HCT116 (cell line): ENCODE measurements around the gene TMEM52. TPM values are rescaled to one million over a fixed set of nuclear protein-coding genes. Genes with fewer than 3 reads are reported as not detected.

Experiments
- ATAC-seq: fragments of 200-7000 bp; cut with Tn5 transposase; 2 replicates; pipeline ENCODE4 v1.9.1; 2020; ENCODE audit warnings: mild to moderate bottlenecking, moderate library complexity
- BruUV-seq: library from RNA; stranded (reverse); fragments of 400-500 nt; replicated peaks from 2 replicates; lab custom pipeline; 2021; lab: Mats Ljungman, UMichigan
- CTCF ChIA-PET: fragments of 300-600 bp; sonication (Branson Sonifier 250); formaldehyde crosslinking; loops from one replicate; lab custom pipeline; 2021; ENCODE audit warnings: antibody characterized with exemption; lab: Charles Lee
- POLR2A ChIA-PET: fragments of 300-600, 350-600 bp; sonication (Branson Sonifier 250); formaldehyde crosslinking; loops from one replicate; lab custom pipeline; 2021; ENCODE audit warnings: antibody characterized with exemption; lab: Charles Lee
- RAD21 ChIA-PET, 2 experiments: fragments of 300-600 bp; sonication (Branson Sonifier 250); formaldehyde crosslinking; loops; one replicate each; lab custom pipeline; 2023; ENCODE audit warnings: low total read pairs in 2 of 2; ENCODE audit not compliant: uncharacterized antibody in 2 of 2, unreplicated experiment in 2 of 2, low non-redundant PET in 1 of 2; lab: Charles Lee
- DNase-seq: peaks from one replicate; pipeline ENCODE4 v3.0.0-alpha.2; 2010; ENCODE audit warnings: low read depth, low spot score
- H2AFZ ChIP-seq: fragments of 200-600 bp; shearing (Covaris generic), sonication (generic); 2 replicates; pipeline ENCODE4 v1.6.1; 2017; ENCODE audit warnings: low read depth, mixed run types, mixed read lengths, antibody characterized with exemption, low read length; ENCODE audit not compliant: poor library complexity, severe bottlenecking
- H3K27ac ChIP-seq: 2 replicates; pipeline ENCODE4 v1.5.1; 2012; ENCODE audit warnings: low read depth, low read length
- H3K27me3 ChIP-seq: fragments of 200-600 bp; sonication (generic); 2 replicates; pipeline ENCODE4 v1.6.1; 2016; ENCODE audit warnings: mixed run types, low read length, mixed read lengths; ENCODE audit not compliant: insufficient read depth
- H3K36me3 ChIP-seq, 2 experiments: fragments of 200-500 bp in 1 of 2; fragments of 200-600 bp in 1 of 2; sonication (Bioruptor generic) in 1 of 2; sonication (generic) in 1 of 2; 2 replicates each; pipeline versions ENCODE4 v1.5.1 to v1.6.1; 2014 to 2016; ENCODE audit warnings: low read length in 2 of 2, inconsistent platforms in 1 of 2, mixed read lengths in 1 of 2, mixed run types in 1 of 2; ENCODE audit not compliant: insufficient read depth in 2 of 2, control insufficient read depth in 1 of 2
- H3K4me1 ChIP-seq, 2 experiments: fragments of 200-600 bp in 1 of 2; sonication (generic) in 1 of 2; 2 replicates each; pipeline versions ENCODE4 v1.5.1 to v1.6.1; 2012 to 2017; ENCODE audit warnings: low read length in 2 of 2, inconsistent platforms in 1 of 2, mild to moderate bottlenecking in 1 of 2, mixed read lengths in 1 of 2, mixed run types in 1 of 2, moderate library complexity in 1 of 2; ENCODE audit not compliant: insufficient read depth in 2 of 2, control insufficient read depth in 1 of 2
- H3K4me2 ChIP-seq: fragments of 200-600 bp; sonication (generic); 2 replicates; pipeline ENCODE4 v1.6.1; 2017; ENCODE audit warnings: mixed run types, low read length, mixed read lengths
- H3K4me3 ChIP-seq, 2 experiments: fragments of 200-600 bp in 1 of 2; sonication (generic) in 1 of 2; replicated peaks in 1 of 2; 2 replicates each; pipeline ENCODE4 v1.5.1; 2011 to 2016; ENCODE audit warnings: low read length in 2 of 2, control low read depth in 1 of 2, low read depth in 1 of 2, mild to moderate bottlenecking in 1 of 2, mixed read lengths in 1 of 2, mixed run types in 1 of 2
- H3K79me2 ChIP-seq: fragments of 200-600 bp; sonication (generic); 2 replicates; pipeline ENCODE4 v1.6.1; 2017; ENCODE audit warnings: mild to moderate bottlenecking, mixed run types, low read length, moderate library complexity, mixed read lengths; ENCODE audit not compliant: insufficient read depth
- H3K9ac ChIP-seq: fragments of 200-600 bp; sonication (generic); 2 replicates; pipeline ENCODE4 v1.6.1; 2016; ENCODE audit warnings: low read length, mixed read lengths
- H3K9me2 ChIP-seq: fragments of 200-600 bp; sonication (generic), shearing (Covaris generic); 2 replicates; pipeline ENCODE4 v1.6.1; 2017; ENCODE audit warnings: mixed run types, mild to moderate bottlenecking, moderate library complexity; ENCODE audit not compliant: insufficient read depth
- H3K9me3 ChIP-seq, 2 experiments: fragments of 200-500 bp in 1 of 2; fragments of 200-600 bp in 1 of 2; sonication (Bioruptor generic) in 1 of 2; sonication (generic) in 1 of 2; 2 replicates each; pipeline ENCODE4 v1.6.1; 2014 to 2017; ENCODE audit warnings: low read length in 2 of 2, mixed read lengths in 2 of 2, inconsistent platforms in 1 of 2, low read depth in 1 of 2, mild to moderate bottlenecking in 1 of 2, mixed run types in 1 of 2, moderate library complexity in 1 of 2; ENCODE audit not compliant: control insufficient read depth in 1 of 2, insufficient read depth in 1 of 2
- H4K20me1 ChIP-seq: fragments of 200-600 bp; sonication (generic), shearing (Covaris generic); 2 replicates; pipeline ENCODE4 v1.6.1; 2017; ENCODE audit warnings: mixed run types, mild to moderate bottlenecking, moderate library complexity; ENCODE audit not compliant: insufficient read depth
- ATF3 ChIP-seq: IDR thresholded peaks from 2 replicates; pipeline ENCODE4 v1.6.1; 2012
- CBX3 ChIP-seq: IDR thresholded peaks from 2 replicates; pipeline ENCODE4 v1.6.1; 2012; ENCODE audit warnings: low read depth
- EGR1 ChIP-seq: IDR thresholded peaks from 2 replicates; pipeline ENCODE4 v1.6.1; 2012; ENCODE audit warnings: low read depth
- JUND ChIP-seq: IDR thresholded peaks from 2 replicates; pipeline ENCODE4 v1.6.1; 2012
- POLR2AphosphoS5 ChIP-seq: IDR thresholded peaks from 2 replicates; pipeline ENCODE4 v1.6.1; 2011; ENCODE audit warnings: mild to moderate bottlenecking, low read depth, low read length, moderate library complexity
- RAD21 ChIP-seq: IDR thresholded peaks from 2 replicates; pipeline ENCODE4 v1.6.1; 2012; ENCODE audit warnings: low read depth, mild to moderate bottlenecking
- SIN3A ChIP-seq: IDR thresholded peaks from 2 replicates; pipeline ENCODE4 v1.6.1; 2012; ENCODE audit warnings: low read depth
- ZFX ChIP-seq: fragments of 450-650 bp; IDR thresholded peaks from 2 replicates; pipeline ENCODE4 v1.6.1; 2017
- intact Hi-C: fragments of 100-400 bp; cut with micrococcal nuclease; formaldehyde crosslinking; loops from 2 replicates; pipeline ENCODE4 v1.10.0; 2022
- total RNA-seq: library from RNA; stranded (reverse); gene quantifications from one replicate; pipeline ENCODE4 v1.2.1, GENCODE V29; 2021; ENCODE audit not compliant: unreplicated experiment
- TF ChIP-seq, protein P1 (sequence below): IDR thresholded peaks from 2 replicates; pipeline ENCODE4 v1.6.1; 2012; ENCODE audit warnings: low read depth

The TMEM52 gene
- total RNA-seq, 1 experiment from 2014 or later = 27.5 TPM

GRCh38 chr1:1941211-1941841 lies 22.2 kb upstream of the TMEM52 start:
- DNase-seq (no peak), ATAC-seq (no peak)
- H3K9me2 ChIP-seq = no peaks in the 10 kb centered on the region
- peaks cover 0 to 10% of the 10 kb centered on the region in 2 experiments; a peak in 1 of 4 replicates for H3K4me1 ChIP-seq
- no peaks in the 10 kb centered on the region for H3K9me3 ChIP-seq
- no peak overlapping the region for H2AFZ ChIP-seq
- ChIA-PET RAD21 (no interaction called here), CTCF (interaction anchor here (1.3 kb wide), 1 partner anchor 105 kb away, joined by 3 read pairs; no protein-coding TSS in a partner anchor), POLR2A (no interaction called here)
- no peak overlapping the region for H3K27ac ChIP-seq
- no peak overlapping the region for H3K4me2 ChIP-seq
- H3K27me3 ChIP-seq = no peaks in the 10 kb centered on the region
- H3K9ac ChIP-seq = no peak overlapping the region
- no peaks in the 10 kb centered on the region for H4K20me1 ChIP-seq
- no peaks in the 10 kb centered on the region for H3K36me3 ChIP-seq
- no peak for TF ChIP-seq CBX3
- no peak for TF ChIP-seq ATF3
- TF ChIP-seq JUND = no peak
- TF ChIP-seq EGR1 = no peak
- no peak for TF ChIP-seq ZFX
- TF ChIP-seq RAD21 = no peak
- TF ChIP-seq, protein P1, sequence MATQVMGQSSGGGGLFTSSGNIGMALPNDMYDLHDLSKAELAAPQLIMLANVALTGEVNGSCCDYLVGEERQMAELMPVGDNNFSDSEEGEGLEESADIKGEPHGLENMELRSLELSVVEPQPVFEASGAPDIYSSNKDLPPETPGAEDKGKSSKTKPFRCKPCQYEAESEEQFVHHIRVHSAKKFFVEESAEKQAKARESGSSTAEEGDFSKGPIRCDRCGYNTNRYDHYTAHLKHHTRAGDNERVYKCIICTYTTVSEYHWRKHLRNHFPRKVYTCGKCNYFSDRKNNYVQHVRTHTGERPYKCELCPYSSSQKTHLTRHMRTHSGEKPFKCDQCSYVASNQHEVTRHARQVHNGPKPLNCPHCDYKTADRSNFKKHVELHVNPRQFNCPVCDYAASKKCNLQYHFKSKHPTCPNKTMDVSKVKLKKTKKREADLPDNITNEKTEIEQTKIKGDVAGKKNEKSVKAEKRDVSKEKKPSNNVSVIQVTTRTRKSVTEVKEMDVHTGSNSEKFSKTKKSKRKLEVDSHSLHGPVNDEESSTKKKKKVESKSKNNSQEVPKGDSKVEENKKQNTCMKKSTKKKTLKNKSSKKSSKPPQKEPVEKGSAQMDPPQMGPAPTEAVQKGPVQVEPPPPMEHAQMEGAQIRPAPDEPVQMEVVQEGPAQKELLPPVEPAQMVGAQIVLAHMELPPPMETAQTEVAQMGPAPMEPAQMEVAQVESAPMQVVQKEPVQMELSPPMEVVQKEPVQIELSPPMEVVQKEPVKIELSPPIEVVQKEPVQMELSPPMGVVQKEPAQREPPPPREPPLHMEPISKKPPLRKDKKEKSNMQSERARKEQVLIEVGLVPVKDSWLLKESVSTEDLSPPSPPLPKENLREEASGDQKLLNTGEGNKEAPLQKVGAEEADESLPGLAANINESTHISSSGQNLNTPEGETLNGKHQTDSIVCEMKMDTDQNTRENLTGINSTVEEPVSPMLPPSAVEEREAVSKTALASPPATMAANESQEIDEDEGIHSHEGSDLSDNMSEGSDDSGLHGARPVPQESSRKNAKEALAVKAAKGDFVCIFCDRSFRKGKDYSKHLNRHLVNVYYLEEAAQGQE = no peak
- TF ChIP-seq SIN3A = no peak
- TF ChIP-seq POLR2AphosphoS5 = no peak
- no peaks in the 10 kb centered on the region for H3K79me2 ChIP-seq
- no TSS peak for BruUV-seq
- no peak overlapping the region for H3K4me3 ChIP-seq
- intact Hi-C loops = no loop called here
